Activated CD8-positive, alpha-beta memory T cell treated with anti-CD3 and anti-CD28 coated beads for 24 hours (primary cell): ENCODE results near the gene PAGE5.

Experiments
- DNase-seq: peaks from one replicate; pipeline ENCODE4 v3.0.0-alpha.2; 2020

PAGE5 gene, protein sequence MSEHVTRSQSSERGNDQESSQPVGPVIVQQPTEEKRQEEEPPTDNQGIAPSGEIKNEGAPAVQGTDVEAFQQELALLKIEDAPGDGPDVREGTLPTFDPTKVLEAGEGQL

GRCh38 chrX:55220119-55220794 is at the start of gene PAGE5:
Gene PAGE5, plus strand, starts transcription at chrX:55220346. Its CDS starts 1,037 bp downstream, at chrX:55221383.
- DNase-seq, result no peak

DNA sequence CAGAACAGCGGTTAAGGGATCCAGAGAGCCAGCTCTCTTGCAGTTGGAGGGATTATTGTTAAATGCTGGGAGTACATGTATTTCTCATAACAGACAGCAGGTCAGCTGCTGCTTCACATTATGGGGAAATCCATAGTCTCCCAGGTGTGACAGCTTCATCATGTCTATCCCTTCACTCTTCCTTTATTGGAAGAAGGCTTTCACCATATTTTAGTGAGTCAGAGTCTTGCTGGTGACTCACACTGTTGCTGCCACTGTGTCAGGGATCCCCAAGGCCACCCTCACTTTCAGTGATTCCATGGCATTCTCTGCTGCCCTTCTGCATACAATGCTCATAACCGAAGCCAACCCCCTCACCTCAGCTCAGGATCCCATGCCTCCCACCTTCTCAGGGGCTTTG is 32.9 kb upstream of the PAGE5 start:
- no peak for DNase-seq

DNA sequence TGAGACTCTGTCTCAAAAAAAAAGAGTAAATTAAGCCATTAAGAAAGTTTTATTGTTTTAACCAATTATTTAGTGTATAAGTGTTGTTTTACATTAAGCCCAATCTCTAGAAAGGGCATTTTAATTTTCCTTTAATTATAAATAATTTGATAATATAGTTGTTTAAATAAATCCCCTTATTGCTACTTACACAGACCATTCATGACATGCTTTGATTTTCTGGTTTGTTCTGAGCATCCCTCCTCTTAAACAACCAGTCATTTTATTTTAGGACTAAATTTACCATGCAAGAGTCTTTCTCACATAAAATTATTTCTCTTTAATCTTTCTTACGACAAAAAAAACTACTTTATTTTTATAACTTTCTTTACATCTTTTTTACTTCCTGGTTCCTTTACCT is 23.5 kb upstream of the PAGE5 start:
- no peak for DNase-seq

- no peak for DNase-seq
Observed at GRCh38 chrX:55201930-55202579, 18.1 kb upstream of the PAGE5 start.

DNA sequence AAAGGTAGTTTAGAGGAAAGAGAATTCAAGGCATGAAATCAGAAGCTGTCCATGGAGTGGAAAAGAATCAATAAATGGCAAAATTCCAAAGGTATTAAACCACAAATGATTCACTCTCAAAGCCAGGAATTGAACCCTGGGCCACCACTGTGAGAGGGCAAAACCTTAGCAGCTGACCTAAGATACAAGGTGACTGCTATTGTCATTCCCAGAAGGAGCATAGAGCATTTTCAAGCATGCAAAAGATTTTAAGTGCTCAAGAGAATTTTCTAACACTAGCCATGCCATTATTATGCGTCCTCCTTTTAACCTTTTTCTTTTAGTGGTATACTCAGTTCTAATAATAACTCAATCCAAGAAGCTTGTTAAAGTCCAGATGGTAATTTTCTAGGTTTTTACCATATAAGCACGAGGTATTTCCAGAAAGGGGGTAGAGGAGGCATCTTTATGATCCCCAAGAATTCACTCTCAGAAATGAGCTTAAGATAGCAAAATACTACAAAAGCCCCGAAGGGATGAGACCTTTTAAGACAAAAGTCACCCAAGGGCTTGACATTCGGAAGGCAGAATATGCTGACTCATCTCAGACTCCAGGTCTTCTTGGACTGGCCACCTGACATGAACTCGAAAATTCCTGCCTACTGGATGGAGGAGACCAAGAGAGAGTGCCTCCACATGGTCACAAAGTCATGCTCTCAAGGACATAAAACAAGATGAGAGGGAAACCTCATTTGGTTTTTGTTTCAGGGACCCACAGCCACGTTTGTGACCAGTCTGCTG is 13.8 kb upstream of the PAGE5 start:
- DNase-seq, result no peak

DNA sequence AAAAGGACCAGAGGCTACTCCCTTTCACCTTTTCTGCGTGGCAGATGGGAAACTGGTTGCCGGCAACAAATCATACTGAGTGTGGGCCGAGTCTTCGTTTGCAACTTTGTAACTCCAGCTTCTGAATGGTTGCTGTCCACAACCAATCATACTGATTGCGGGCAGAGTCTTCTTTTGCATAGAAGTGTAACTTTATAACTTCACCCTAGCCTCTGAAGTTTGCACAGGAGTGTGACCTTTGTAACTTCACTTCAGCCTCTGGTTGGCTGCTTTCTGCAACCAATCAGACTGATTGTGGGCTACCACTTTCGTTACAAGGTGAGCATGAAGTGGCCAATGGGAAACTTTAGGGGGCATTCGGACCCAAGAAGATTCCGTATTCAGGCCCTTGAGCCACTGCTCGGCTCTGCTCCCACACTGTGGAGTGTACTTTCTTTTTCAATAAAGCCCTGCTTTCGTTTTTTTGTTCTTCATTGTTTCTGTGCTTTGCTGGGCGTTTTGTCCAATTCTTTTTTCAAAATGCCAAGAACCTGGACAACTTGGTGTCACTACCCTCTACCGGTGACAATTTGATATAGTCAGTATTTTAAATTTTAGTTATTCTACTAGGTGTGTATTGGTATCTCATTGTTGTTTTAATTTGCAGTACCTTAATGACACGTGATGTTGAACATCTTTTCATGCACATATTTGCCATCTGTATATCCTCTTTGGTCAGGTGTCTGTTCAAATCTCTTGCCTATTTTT is 9.0 kb upstream of the PAGE5 start:
- no peak for DNase-seq

- DNase-seq, result no peak
Observed at GRCh38 chrX:55213381-55213780, 6.8 kb upstream of the PAGE5 start.

DNA sequence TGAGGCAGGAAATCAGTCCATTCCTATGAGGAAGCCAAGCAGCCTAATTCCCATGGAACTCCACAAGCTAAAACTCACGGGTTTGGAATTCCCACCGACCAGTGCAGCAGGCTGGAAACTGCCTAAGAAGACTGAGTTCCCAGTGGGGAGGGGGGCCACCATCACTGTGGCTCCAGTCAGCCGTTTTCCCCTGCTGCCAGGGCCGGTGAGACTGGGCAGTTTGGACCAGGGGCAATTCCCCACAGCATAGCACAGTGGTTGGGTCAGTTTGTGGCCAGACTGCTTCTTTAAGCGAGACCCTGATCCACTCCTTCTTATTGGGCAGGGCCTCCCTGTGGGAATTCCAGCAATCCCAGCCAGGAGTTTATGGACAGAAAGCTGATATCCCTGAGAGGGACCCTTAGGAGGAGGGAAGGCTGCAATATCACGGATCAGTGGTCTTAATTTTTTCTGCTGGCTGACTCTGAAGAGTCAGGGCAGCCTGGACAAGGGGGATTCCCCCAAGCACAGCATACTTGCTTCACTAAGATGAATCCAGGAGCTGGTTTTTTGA is 20.7 kb downstream of the PAGE5 start:
- no peak for DNase-seq

DNA sequence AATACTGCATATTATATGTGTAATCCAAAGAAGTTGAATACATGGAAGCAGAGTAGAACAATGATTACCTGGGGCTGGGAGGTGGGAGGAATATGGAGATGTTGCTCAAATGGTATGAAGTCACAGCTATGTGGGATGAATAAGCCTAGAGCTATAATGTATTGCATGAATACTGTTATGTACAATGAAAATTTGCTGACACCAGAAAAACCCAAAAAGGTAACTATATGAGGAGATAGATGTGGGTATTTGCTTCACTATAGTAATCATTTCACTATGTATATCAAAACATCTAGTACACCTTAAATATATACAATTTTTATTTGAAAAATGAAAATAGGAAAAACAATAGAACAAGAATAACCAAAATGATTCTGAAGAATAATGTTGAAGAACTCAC is 33.4 kb downstream of the PAGE5 start:
- no peak for DNase-seq

GRCh38 chrX:55260806-55261205 is 40.7 kb downstream of the PAGE5 start:
- no peak for DNase-seq

DNA sequence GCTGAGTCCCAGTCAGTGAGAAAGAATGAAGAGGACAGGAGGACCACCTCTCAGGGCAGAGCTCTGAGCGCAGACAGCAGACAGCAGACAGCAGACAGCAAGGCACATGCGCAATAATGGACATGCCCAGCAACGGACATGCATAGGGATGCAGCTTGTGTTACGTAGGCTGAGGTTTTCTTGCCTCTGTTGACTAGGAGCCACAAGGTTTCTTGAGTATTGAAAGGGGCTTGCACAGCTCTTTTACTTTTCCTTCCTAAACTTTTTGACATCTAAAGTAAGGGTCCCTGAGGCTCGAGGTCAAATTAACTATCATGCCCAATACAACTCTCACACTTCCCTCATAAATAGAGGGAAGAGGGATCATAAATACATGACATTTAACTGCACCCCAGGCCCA is 44.7 kb downstream of the PAGE5 start, which contains the start of gene PAGE3:
PAGE3 (minus strand) TSS at position 101 of the 400 bp plus-strand sequence. CDS start 1,013 bp downstream, outside the sequence.
- no peak for DNase-seq
